A673 (cell line): ENCODE results near the gene GOLM1. TPM values are rescaled to one million over a fixed set of nuclear protein-coding genes. Genes with fewer than 3 reads are reported as not detected.
"Not testable (repeated sequence)": the region's sequence is repeated elsewhere in the genome, so short reads cannot be mapped to it uniquely, and the experiment has no call there.

ENCODE experiments used
- Bru-seq: library from RNA; stranded (reverse); fragments of 400-500 nt; gene quantifications from one replicate; lab custom pipeline; 2021; lab: Mats Ljungman, UMichigan
- BruChase-seq, 2 experiments: library from RNA; stranded (reverse); fragments of 400-500 nt; gene quantifications; one replicate each; lab custom pipeline; 2021; lab: Mats Ljungman, UMichigan
- BruUV-seq: library from RNA; stranded (reverse); fragments of 400-500 nt; replicated peaks from 2 replicates; lab custom pipeline; 2021; lab: Mats Ljungman, UMichigan
- CTCF ChIA-PET: fragments of 300-600 bp; sonication (Branson Sonifier 250); formaldehyde crosslinking; loops from one replicate; lab custom pipeline; 2022; ENCODE audit warnings: antibody characterized with exemption; lab: Charles Lee
- POLR2A ChIA-PET: fragments of 300-600 bp; sonication (Branson Sonifier 250); formaldehyde crosslinking; loops from one replicate; lab custom pipeline; 2022; ENCODE audit warnings: antibody characterized with exemption; ENCODE audit not compliant: low non-redundant PET; lab: Charles Lee
- DNase-seq: peaks from one replicate; pipeline ENCODE4 v3.0.0-alpha.2; 2015; ENCODE audit warnings: low spot score
- H3K27ac ChIP-seq: fragments of 200-600 bp; sonication (generic); 2 replicates; pipeline ENCODE4 v1.5.1; 2016; ENCODE audit warnings: mixed run types, low read depth, mild to moderate bottlenecking, mixed read lengths, antibody characterized with exemption, low read length; ENCODE audit not compliant: poor library complexity, severe bottlenecking
- H3K27me3 ChIP-seq: fragments of 200-600 bp; sonication (generic); replicated peaks from 2 replicates; pipeline ENCODE4 v1.6.1; 2017; ENCODE audit warnings: mixed run types, low read depth, mild to moderate bottlenecking, mixed read lengths, antibody characterized with exemption, low read length; ENCODE audit not compliant: insufficient read depth, poor library complexity
- H3K36me3 ChIP-seq: fragments of 200-600 bp; sonication (generic); 2 replicates; pipeline ENCODE4 v1.6.1; 2016; ENCODE audit warnings: mixed run types, mild to moderate bottlenecking, mixed read lengths, antibody characterized with exemption, low read length; ENCODE audit not compliant: insufficient read depth, poor library complexity, severe bottlenecking
- H3K4me1 ChIP-seq: fragments of 200-600 bp; sonication (generic); 2 replicates; pipeline ENCODE4 v1.6.1; 2017; ENCODE audit warnings: mixed run types, mild to moderate bottlenecking, mixed read lengths, antibody characterized with exemption, low read length; ENCODE audit not compliant: insufficient read depth, poor library complexity, severe bottlenecking
- H3K4me3 ChIP-seq: fragments of 200-600 bp; sonication (generic); 2 replicates; pipeline ENCODE4 v1.5.1; 2016; ENCODE audit warnings: low read depth, mixed run types, mild to moderate bottlenecking, mixed read lengths, low read length; ENCODE audit not compliant: poor library complexity, severe bottlenecking
- H3K9me3 ChIP-seq: fragments of 200-600 bp; sonication (generic); 2 replicates; pipeline ENCODE4 v1.6.1; 2016; ENCODE audit warnings: mixed run types, low read depth, mild to moderate bottlenecking, mixed read lengths, antibody characterized with exemption, low read length; ENCODE audit not compliant: poor library complexity, severe bottlenecking
- CTCF ChIP-seq: fragments of 300-800, 200-600 bp; sonication (generic); conservative IDR thresholded peaks from 2 replicates; pipeline ENCODE4 v1.5.1; 2017; ENCODE audit warnings: low read depth, mild to moderate bottlenecking, antibody characterized with exemption, low read length, moderate library complexity, mixed read lengths
- EZH2 ChIP-seq: fragments of 200-600 bp; sonication (generic); IDR thresholded peaks from 2 replicates; pipeline ENCODE4 v1.6.1; 2017; ENCODE audit warnings: borderline replicate concordance, low read depth, mild to moderate bottlenecking, mixed read lengths, antibody characterized with exemption, low read length; ENCODE audit not compliant: poor library complexity, severe bottlenecking
- intact Hi-C: fragments of 100-400 bp; cut with micrococcal nuclease; formaldehyde crosslinking; loops from one replicate; pipeline ENCODE4 v1.10.0; 2022; ENCODE audit not compliant: unreplicated experiment
- long read RNA-seq: library from polyadenylated mRNA; stranded (forward); transcript quantifications from one replicate; pipeline ENCODE4 v2.0.0, GENCODE V29; 2022
- total RNA-seq: library from RNA; stranded (reverse); gene quantifications from 2 replicates; pipeline ENCODE4 v1.2.3, GENCODE V29; 2021

The GOLM1 gene
- total RNA-seq: 84.2 and 86.1 TPM in 2 replicates
- percentile 79 among the genes with signal in this experiment for Bru-seq, nascent RNA
- percentile 81 among the genes with signal in this experiment for BruChase-seq, experiment 1, labeled RNA remaining after a 2-hour chase
- BruChase-seq, experiment 2, labeled RNA remaining after a 6-hour chase: percentile 88 among the genes with signal in this experiment
- long read RNA-seq, transcript GOLM1-203 (10 exons, 3,046 nt): major isoform, 293 of 343 reads
- long read RNA-seq, partial matches to known transcripts: 13 of 343 reads
- long read RNA-seq, other reads (novel, unspliced or antisense): 35 of 343 reads

- peaks cover 20% of the 10 kb centered on the region for H3K4me1 ChIP-seq
- no peak for TF ChIP-seq CTCF
- no peak for TF ChIP-seq EZH2
- BruUV-seq: no TSS peak
- H3K36me3 ChIP-seq: no peaks in the 10 kb centered on the region
- DNase-seq: peak; percentile 77
- peak within 1 kb of the TSS; percentile 98 for H3K4me3 ChIP-seq
- no peaks in the 10 kb centered on the region for H3K9me3 ChIP-seq
- POLR2A ChIA-PET: interaction anchor here (0.7 kb wide), 1 partner anchor 442 kb away, joined by 3 read pairs; no protein-coding TSS in a partner anchor
- CTCF ChIA-PET: no interaction called here
- H3K27ac ChIP-seq: peak within 1 kb of the TSS; percentile 86
- H3K27me3 ChIP-seq: no peaks in the 10 kb centered on the region
- intact Hi-C loops: no loop called here
These were observed at the start of gene GOLM1 for GRCh38 chr9:86098824-86099700. Gene GOLM1 (minus strand): TSS chr9:86099558. CDS start chr9:86079320, 20,238 bp downstream.

DNA sequence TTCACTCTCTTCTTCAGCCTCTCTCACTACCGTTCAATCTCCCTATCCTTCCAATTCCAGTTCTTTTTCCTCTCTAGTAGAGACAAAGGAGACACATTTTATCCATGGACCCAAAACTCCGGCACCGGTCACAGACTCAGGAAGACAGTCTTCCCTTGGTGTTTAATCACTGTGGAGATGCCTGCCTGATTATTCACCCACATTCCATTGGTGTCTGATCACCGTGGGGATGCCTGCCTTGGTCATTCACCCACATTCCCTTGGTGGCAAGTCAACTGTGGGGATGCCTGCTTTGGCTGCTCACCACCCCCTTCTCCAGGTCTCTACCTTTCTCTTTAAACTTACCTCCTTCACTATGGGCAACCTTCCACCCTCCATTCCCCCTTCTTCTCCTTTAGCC is 47.3 kb upstream of the GOLM1 start:
- H3K4me1 ChIP-seq, H3K36me3 ChIP-seq, intact Hi-C loops, CTCF ChIA-PET, BruUV-seq, H3K9me3 ChIP-seq, H3K27ac ChIP-seq, H3K4me3 ChIP-seq, POLR2A ChIA-PET, DNase-seq, H3K27me3 ChIP-seq: not testable (repeated sequence)

DNA sequence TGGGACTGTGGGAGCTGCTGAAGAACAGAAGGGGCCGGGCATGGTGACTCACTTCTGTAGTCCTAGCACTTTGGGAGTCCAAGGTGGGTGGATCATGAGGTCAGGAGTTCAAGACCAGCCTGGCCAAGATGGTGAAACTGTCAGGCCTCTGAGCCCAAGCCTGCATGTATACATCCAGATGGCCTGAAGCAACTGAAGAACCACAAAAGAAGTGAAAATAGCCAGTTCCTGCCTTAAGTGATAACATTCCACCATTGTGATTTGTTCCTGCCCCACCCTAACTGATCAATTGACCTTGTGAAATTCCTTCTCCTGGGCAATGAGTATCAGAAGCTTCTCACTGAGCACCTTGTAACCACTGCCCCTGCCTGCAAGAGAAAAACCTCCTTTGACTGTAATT is 46.6 kb upstream of the GOLM1 start:
- H3K9me3 ChIP-seq, H3K4me1 ChIP-seq, POLR2A ChIA-PET, H3K4me3 ChIP-seq, H3K36me3 ChIP-seq, intact Hi-C loops, H3K27ac ChIP-seq, CTCF ChIA-PET, DNase-seq, H3K27me3 ChIP-seq, BruUV-seq: not testable (repeated sequence)

DNA sequence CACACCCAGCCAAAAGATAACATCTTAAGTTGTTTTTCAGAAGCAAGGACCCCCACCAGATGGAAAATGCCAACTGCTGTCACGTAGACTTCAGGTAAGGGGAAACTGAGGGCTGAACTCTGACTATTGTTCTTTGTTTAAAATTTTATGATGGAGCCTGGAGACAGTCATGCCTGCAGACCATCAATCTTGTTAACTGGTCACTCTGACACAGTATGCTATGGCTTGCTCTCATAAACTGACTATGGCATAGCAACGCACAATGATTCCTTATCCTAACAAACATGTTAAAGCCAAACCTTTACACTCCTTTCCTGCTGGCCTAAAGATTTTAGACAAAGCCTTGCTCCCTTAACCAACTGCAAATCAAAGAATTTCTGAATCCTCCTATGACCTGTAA is 43.6 kb upstream of the GOLM1 start:
- Histone ChIP-seq H3K4me1 (no peaks in the 10 kb centered on the region), H3K27ac (no peak overlapping the region), H3K36me3 (no peaks in the 10 kb centered on the region), H3K4me3 (no peak overlapping the region), H3K9me3 (no peaks in the 10 kb centered on the region), H3K27me3 (no peaks in the 10 kb centered on the region)
- intact Hi-C loops: no loop called here
- TF ChIP-seq EZH2 (no peak), CTCF (no peak)
- ChIA-PET POLR2A (interaction anchor here (0.6 kb wide), 1 partner anchor 59 kb away, joined by 4 read pairs; no protein-coding TSS in a partner anchor), CTCF (no interaction called here)
- no peak for DNase-seq
- BruUV-seq: no TSS peak
